SW480 (cell line): Measurements from ENCODE around the gene UBE2L3.
"Not testable (repeated sequence)": the region's sequence is repeated elsewhere in the genome, so short reads cannot be mapped to it uniquely, and the experiment has no call there.

Source experiments
- DNase-seq: peaks from one replicate; pipeline ENCODE4 v3.0.0-alpha.2; 2016; ENCODE audit warnings: low spot score

Gene UBE2L3

DNA sequence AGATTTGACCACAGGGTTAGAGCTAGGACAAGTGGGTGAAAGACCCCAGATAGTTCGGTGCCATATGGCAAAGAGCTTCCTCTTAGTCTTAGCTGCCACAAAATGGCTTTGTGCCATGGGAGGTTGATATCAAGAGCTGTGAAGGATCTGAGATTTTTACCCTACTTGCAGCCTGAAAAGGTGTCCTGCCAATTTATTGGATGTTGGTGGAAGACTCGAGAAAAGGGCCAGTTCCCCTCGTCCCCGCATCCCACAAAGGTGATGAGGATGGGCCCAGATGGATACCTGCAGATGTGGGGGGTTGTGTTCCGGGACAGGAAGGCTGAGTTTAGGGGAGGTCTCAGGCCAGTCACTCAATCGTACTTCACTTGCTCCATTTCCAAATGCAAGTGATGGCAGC, 35.1 kb downstream of the UBE2L3 start:
- DNase-seq = no peak

- DNase-seq = no peak
Observed at GRCh38 chr22:21603973-21604372, 36.5 kb downstream of the UBE2L3 start.

- no peak for DNase-seq
Observed at GRCh38 chr22:21605887-21606564, 38.5 kb downstream of the UBE2L3 start.

- DNase-seq = no peak
Observed at GRCh38 chr22:21606775-21607174, 39.3 kb downstream of the UBE2L3 start.

DNA sequence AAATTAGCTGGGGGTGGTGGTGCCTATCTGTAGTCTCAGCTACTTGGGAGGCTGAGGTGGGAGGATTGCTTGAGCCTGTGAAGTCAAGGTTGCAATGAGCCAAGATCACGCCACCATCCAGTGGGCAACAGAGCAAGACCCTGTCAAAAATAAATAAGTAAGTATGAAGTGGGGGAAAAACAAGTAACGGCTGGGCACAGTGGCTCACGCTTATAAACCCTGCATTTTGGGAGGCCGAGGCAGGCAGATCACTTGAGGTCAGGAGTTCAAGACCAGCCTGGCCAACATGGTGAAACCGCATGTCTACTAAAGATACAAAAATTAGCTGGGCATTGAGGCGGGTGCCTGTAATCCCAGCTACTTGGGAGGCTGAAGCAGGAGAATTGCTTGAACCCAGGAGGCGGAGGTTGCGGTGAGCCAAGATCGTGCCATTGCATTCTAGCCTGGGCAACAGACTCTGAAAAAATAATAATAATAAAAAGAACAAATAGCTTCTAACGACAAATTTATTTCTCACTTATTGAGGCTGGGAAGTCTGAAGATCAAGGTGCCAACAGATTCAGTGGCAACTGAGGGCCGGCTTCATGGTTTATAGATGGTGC, 42.1 kb downstream of the UBE2L3 start:
- not testable (repeated sequence) for DNase-seq

DNA sequence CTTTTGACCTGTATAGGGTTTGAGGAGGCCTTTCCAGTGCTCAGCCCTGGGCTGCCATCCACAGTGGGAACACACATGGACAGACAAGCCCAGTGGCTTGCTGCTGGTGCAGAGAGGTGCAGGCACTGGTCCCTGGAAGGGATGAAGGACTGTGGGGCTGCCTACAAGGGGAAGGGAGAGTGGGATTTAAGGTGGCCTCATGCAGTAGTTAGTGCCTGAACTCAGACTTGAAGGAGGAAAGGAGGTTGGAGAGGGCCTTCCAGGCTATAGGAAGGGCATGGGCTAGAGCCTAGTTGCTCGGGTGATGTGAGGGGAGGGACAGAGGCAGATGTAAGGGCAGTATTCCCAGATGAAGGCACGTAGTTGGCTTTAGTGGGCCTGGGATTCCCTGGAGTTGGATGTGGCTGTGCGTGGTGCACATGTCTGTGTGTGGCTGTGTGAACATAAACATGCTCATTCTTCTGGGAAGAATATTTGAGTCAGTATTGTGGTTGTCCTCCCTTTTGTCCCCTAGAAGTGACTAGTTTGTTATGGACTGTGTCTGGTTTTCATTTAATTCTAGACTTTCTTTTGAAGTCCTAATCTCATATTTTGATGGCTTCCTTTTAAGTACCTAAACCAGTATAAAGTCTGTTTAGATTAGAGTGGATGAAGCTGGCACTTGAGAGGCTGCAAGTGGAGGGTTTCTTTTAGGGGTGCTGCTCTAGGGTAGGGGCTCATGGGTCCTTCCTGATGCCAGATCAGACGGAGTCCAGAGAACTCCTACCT, 43.9 kb downstream of the UBE2L3 start:
- DNase-seq = no peak

GRCh38 chr22:21612858-21613257, 45.3 kb downstream of the UBE2L3 start:
- DNase-seq = no peak

DNA sequence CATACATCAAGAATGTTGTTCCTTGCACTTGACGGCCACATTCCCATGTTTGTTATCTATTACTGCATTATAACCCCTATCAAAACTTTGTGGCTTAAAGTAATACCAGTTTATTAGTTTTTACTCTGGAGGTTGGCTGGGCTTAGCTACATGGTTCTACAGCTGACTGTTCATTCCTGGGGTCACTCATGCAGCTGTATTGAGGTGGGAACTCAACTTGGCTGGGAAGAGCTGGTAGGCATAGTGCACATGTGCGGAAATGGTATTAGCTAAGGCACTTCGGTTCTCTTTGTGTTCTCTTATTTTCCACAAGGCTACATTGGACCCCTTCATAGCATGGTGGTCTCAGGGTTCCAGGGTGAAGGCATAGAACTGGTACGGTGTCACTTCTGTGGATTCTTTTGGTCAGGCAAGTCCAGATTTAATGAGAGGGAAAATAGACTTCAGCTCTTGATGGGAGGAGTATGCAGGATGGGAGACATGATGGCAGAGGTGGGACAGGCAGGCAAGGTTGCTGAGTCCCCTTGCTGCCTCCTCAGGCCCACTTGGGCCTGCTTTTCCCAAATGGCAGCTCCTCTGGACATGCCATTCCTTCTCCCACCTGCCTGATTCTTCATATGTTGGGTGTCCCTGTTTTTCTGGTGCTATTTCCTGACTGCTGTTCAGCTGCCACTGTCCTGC, 46.2 kb downstream of the UBE2L3 start:
- DNase-seq = no peak

GRCh38 chr22:21615731-21616130, 48.2 kb downstream of the UBE2L3 start:
- DNase-seq = no peak

DNA sequence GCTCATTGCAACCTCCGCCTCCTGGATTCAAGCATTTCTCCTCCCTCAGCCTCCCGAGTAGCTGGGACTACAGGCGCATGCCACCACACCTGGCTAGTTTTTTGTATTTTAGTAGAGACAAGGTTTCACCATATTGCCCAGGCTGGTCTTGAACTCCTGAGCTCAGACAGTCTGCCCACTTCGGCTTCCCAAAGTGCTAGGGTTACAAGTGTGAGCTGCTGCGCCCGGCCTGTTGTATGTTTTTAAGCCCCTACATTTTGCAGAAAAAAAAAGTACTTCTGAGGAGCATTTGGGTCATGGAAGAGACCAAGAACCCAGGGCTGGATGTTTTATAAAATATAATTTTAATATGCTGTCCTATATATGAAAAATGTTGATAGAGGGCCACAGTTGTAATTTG, 49.8 kb downstream of the UBE2L3 start:
- DNase-seq = not testable (repeated sequence)

DNA sequence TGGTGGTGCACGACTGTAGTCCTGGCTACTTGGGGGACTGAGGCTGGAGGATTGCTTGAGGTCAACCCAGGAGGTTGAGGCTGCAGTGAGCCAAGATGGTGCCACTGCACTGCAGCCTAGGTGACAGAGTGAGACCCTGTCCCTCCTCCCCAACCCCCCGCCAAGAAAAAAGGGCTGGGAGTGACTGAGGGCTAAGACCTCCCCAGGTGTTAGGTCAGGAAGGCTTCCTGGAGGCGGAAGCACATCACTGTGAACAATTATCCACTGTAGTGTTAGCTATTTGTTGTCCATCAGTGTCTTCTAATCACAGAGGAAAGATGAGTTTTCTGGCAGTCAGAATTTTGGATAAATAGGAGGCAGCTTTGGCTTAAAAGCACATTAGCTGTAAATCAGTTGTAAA, 53.5 kb downstream of the UBE2L3 start:
- DNase-seq = no peak

DNA sequence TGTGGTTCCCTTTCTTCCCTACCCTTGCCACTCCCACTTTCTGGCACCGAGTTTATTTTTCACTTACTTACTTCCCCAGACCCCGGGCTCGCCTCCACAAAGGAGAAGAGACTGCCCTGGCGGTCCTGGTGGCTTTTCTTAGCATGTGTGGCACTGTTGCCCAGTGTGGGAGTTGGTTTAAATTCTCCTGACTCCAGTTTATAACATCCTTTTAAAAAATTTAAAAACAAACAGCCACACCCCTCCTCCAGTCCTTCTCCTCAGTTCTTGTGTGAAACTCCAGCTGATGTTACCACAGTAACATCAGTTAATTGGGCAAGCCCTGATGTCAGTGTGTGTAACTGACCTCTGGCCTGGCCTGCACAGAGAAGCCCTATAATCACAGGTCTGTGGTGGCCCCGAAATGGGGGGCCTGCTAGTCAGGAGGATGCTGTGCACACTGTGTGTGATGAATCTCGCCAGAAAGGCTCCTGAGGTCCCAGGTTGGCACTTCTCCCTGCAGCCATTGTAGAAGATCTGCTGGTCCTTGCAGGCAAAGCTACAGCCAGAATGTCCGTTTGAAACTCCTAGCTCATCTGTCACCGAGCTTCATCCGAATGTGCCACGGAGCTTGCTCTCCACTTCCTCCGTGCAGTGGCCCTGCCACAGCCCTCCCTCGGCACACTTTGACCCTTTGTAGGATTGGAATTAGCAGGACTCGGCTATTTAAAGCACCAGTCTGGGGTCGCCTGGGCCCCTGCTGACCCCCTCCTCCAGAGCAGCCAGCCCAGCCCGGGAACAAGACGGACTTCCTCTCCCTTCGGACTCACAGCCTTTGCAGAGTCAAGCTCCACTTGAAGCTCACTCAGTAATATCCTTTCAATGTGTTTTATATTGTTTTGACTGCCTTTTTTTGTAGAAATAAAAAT, 54.8 kb downstream of the UBE2L3 start:
- no peak for DNase-seq

DNA sequence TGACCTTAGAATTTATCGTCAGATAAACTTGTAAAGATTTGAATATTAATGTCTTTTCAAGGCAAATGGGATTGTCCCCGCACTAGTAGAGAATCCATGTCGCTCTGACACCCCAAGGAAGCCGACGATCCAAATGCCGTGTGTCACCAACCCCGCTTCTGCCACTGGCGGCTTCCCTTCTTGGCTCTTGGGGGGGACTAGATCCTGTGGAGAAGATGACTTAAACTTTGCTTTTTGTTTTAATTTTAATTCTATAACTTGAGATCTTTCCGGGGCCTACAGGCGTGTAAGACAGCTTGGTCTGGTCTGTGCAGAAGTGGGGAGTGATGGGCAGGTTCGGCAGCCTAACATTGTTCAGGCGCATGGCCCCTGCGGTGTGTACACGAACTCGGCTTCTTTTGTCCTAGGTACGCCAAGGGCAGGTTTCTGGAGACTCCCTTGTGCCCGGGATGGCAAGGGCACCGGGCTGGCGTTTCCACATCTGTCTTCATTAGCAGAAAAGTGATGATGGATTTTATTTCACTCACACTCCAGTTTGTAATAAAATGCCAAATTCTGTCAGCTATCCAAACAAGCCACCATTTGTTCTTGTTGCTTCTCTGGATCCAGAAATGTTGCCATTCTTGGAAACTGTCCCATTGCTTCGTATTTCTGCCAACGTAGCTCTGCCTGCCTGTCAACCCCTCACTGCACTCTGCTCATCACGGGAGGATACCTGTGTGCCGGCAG, 55.6 kb downstream of the UBE2L3 start:
- DNase-seq = no peak

DNA sequence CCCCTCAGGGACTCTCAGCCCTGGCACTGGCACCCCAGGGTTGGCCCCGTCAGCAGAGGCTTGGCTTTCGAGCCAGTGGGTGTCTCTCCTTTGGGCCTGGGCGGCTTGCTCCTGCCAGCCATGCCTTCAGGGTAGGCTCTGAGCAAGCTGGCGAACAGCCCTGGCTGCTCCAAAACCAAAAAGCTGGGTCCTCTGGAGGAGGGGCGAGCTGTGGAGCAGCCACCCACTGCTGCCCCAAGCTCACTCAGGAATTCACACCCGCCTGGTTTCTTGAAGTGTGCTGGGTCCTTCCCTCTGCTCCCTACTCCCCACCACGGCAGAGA, 56.1 kb downstream of the UBE2L3 start:
- DNase-seq = no peak

DNA sequence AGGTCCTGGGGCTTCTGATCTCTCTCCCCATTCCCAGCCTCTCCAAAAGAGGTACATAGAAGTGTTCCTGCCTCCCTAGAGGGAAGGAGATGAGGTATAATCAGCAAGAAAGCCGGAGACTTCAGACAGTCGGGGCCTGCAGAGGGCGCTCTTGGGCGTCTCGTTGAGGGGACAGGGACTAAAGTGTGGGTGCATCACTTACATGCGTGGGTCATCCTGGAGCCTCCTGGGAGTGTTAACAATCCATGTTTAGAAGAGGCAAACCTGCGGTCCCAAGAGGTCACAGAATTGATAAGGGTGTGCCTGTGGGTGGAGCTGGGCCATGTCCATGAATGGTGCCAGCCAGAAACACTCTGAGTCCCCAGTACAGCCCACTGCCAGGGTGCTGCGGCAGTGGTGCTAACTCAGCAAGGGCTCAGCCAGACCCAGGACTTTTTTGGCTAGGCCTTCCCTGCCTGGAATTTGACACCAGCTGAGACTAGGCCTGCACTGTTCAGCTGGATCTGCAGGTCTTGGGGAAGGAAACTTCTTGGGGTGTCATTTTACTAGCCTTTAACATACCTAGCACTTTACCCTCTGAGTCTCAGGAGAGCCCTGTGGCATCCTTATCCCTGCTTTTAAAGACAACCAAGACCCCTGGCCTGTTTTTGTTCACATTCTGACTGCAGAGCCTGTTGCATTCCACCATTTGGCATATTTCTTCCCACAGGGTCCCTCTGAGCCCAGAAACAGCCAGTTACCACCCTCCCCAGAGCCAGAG, 56.8 kb downstream of the UBE2L3 start:
- DNase-seq = no peak

- DNase-seq = no peak
Observed at GRCh38 chr22:21624880-21625791, 57.6 kb downstream of the UBE2L3 start.

DNA sequence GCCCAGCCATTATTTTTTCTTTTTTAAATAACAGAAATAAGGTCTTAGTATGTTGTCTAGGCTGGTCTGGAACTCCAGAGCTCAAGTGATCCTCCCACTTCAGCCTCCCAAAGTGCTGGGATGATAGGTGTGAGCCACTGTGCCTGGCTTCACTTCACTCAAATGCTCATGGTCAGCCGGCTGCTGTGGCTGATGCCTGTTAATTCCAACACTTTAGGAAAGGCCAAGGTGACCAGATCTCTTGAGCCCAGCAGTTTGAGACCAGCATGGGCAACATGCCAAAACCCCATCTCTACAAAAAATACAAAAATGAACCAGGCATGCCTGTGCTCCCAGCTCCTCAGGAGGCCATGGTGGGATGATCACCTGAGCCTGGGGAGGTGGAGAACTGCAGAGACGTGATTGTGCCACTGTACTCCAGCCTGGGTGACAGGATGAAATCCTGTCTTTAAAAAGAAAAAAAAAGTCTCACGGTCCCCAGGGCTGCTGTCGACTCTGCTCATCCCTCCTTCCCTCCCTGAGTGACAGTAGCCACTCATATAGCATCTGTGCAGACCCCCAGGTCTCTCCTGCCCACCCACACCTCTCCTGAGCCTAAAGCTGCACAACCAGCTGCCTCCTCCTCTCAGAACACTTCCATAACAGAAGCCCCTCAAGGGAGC, 58.7 kb downstream of the UBE2L3 start:
- DNase-seq = no peak

GRCh38 chr22:21626735-21627469, 59.4 kb downstream of the UBE2L3 start:
- DNase-seq = no peak
